Activated T-helper 1 cell treated with anti-CD3 and anti-CD28 coated beads, Interleukin-12 subunit alpha, Interleukin-12 subunit beta, Interleukin-2, Interleukin-4 antibody, amounts not matched to agents 30 ng/mL and 10 ng/mL and 1 ng/mL, durations not matched to agents 14 hours and 24 hours and 36 hours (primary cell): ENCODE measurements around the gene TMEM39A. TPM values are rescaled to one million over a fixed set of nuclear protein-coding genes. Genes with fewer than 3 reads are reported as not detected.

Source experiments
- DNase-seq: peaks from one replicate; pipeline ENCODE4 v3.0.0; 2021; ENCODE audit warnings: low spot score
- H3K27ac Mint-ChIP-seq: one replicate; pipeline ENCODE4 v1.8.0; 2021; ENCODE audit warnings: mild to moderate bottlenecking, mixed read lengths
- H3K27me3 Mint-ChIP-seq: one replicate; pipeline ENCODE4 v1.8.0; 2022; ENCODE audit warnings: mild to moderate bottlenecking, moderate library complexity, mixed read lengths; ENCODE audit not compliant: insufficient read depth
- H3K36me3 Mint-ChIP-seq: one replicate; pipeline ENCODE4 v1.8.0; 2021; ENCODE audit warnings: low read depth, mixed read lengths
- H3K4me1 Mint-ChIP-seq: one replicate; pipeline ENCODE4 v1.8.0; 2021; ENCODE audit warnings: low read depth, mixed read lengths
- H3K4me3 Mint-ChIP-seq: one replicate; pipeline ENCODE4 v1.8.0; 2021; ENCODE audit warnings: mild to moderate bottlenecking, moderate library complexity, mixed read lengths
- H3K9me3 Mint-ChIP-seq: one replicate; pipeline ENCODE4 v1.8.0; 2021; ENCODE audit warnings: mixed read lengths
- intact Hi-C: fragments of 100-400 bp; cut with micrococcal nuclease; formaldehyde crosslinking; loops from one replicate; pipeline ENCODE4 v1.15.1; 2024
- total RNA-seq: library from RNA; stranded (reverse); gene quantifications from 2 replicates; pipeline ENCODE4 v1.2.3, GENCODE V29; 2022

The TMEM39A gene
- total RNA-seq, 1 donor from 2014 or later: 51.3 TPM

GRCh38 chr3:119437691-119438258, 25.6 kb downstream of the TMEM39A start:
- no peak overlapping the region for H3K27ac Mint-ChIP-seq
- H3K4me1 Mint-ChIP-seq: no peaks in the 10 kb centered on the region
- H3K27me3 Mint-ChIP-seq: no peaks in the 10 kb centered on the region
- H3K36me3 Mint-ChIP-seq: peaks cover 67% of the 10 kb centered on the region
- no peak overlapping the region for H3K4me3 Mint-ChIP-seq
- no peak for DNase-seq
- H3K9me3 Mint-ChIP-seq: no peaks in the 10 kb centered on the region
- intact Hi-C loops: no loop called here

GRCh38 chr3:119436977-119437376, 26.4 kb downstream of the TMEM39A start:
- Mint-ChIP-seq H3K4me1 (no peaks in the 10 kb centered on the region), H3K27me3 (no peaks in the 10 kb centered on the region), H3K9me3 (peaks cover 1% of the 10 kb centered on the region), H3K4me3 (no peak overlapping the region), H3K36me3 (peaks cover 65% of the 10 kb centered on the region), H3K27ac (no peak overlapping the region)
- intact Hi-C loops: no loop called here
- DNase-seq: no peak

GRCh38 chr3:119434703-119435102, 28.7 kb downstream of the TMEM39A start:
- Mint-ChIP-seq H3K4me3 (no peak overlapping the region), H3K27me3 (no peaks in the 10 kb centered on the region), H3K9me3 (peaks cover 18% of the 10 kb centered on the region), H3K4me1 (no peaks in the 10 kb centered on the region), H3K27ac (no peak overlapping the region), H3K36me3 (peaks cover 70% of the 10 kb centered on the region)
- intact Hi-C loops: no loop called here
- DNase-seq: no peak

GRCh38 chr3:119433613-119434325, 29.6 kb downstream of the TMEM39A start:
- H3K36me3 Mint-ChIP-seq: peaks cover 77% of the 10 kb centered on the region
- H3K27me3 Mint-ChIP-seq: no peaks in the 10 kb centered on the region
- H3K27ac Mint-ChIP-seq: no peak overlapping the region
- H3K9me3 Mint-ChIP-seq: peaks cover 28% of the 10 kb centered on the region
- no peak overlapping the region for H3K4me3 Mint-ChIP-seq
- intact Hi-C loops: no loop called here
- no peaks in the 10 kb centered on the region for H3K4me1 Mint-ChIP-seq
- no peak for DNase-seq

- intact Hi-C loops: no loop called here
- Mint-ChIP-seq H3K4me3 (no peak overlapping the region), H3K4me1 (no peaks in the 10 kb centered on the region), H3K27me3 (no peaks in the 10 kb centered on the region), H3K27ac (no peak overlapping the region), H3K36me3 (peaks cover 52% of the 10 kb centered on the region), H3K9me3 (peaks cover 64% of the 10 kb centered on the region)
- DNase-seq: no peak
These were observed 34.9 kb downstream of the TMEM39A start for GRCh38 chr3:119428538-119428937.

GRCh38 chr3:119427669-119428068, 35.7 kb downstream of the TMEM39A start:
- no peak for DNase-seq
- Mint-ChIP-seq H3K27ac (no peak overlapping the region), H3K4me3 (no peak overlapping the region), H3K27me3 (no peaks in the 10 kb centered on the region), H3K36me3 (peaks cover 47% of the 10 kb centered on the region), H3K4me1 (no peaks in the 10 kb centered on the region), H3K9me3 (peaks cover 64% of the 10 kb centered on the region)
- intact Hi-C loops: no loop called here

- Mint-ChIP-seq H3K27ac (no peak overlapping the region), H3K36me3 (peaks cover 3% of the 10 kb centered on the region), H3K4me1 (peaks cover 11% of the 10 kb centered on the region), H3K27me3 (no peaks in the 10 kb centered on the region), H3K4me3 (no peak overlapping the region), H3K9me3 (peaks cover 1% of the 10 kb centered on the region)
- DNase-seq: no peak
- intact Hi-C loops: no loop called here
These were observed 43.2 kb downstream of the TMEM39A start for GRCh38 chr3:119420196-119420595.

- peaks cover 11% of the 10 kb centered on the region for H3K4me1 Mint-ChIP-seq
- intact Hi-C loops: no loop called here
These were observed 44.8 kb downstream of the TMEM39A start for GRCh38 chr3:119418641-119419040.

GRCh38 chr3:119417771-119418512, 45.5 kb downstream of the TMEM39A start:
- intact Hi-C loops: no loop called here
- Mint-ChIP-seq H3K4me3 (no peak overlapping the region), H3K27ac (no peak overlapping the region), H3K9me3 (no peaks in the 10 kb centered on the region), H3K4me1 (peaks cover 11% of the 10 kb centered on the region), H3K27me3 (no peaks in the 10 kb centered on the region), H3K36me3 (peaks cover 3% of the 10 kb centered on the region)
- no peak for DNase-seq

More at GRCh38 chr3:119418641-119419040, 44.8 kb downstream of the TMEM39A start:
- no peak overlapping the region for H3K4me3 Mint-ChIP-seq
- H3K9me3 Mint-ChIP-seq: no peaks in the 10 kb centered on the region
- DNase-seq: no peak
- H3K36me3 Mint-ChIP-seq: peaks cover 3% of the 10 kb centered on the region
- H3K27ac Mint-ChIP-seq: no peak overlapping the region
- no peaks in the 10 kb centered on the region for H3K27me3 Mint-ChIP-seq

- Mint-ChIP-seq H3K9me3 (no peaks in the 10 kb centered on the region), H3K4me1 (peaks cover 6% of the 10 kb centered on the region), H3K36me3 (peaks cover 3% of the 10 kb centered on the region), H3K27ac (no peak overlapping the region), H3K4me3 (no peak overlapping the region), H3K27me3 (no peaks in the 10 kb centered on the region)
- no peak for DNase-seq
- intact Hi-C loops: no loop called here
These were observed 46.5 kb downstream of the TMEM39A start for GRCh38 chr3:119416873-119417272.

GRCh38 chr3:119413603-119414280, 49.7 kb downstream of the TMEM39A start:
- Mint-ChIP-seq H3K27me3 (no peaks in the 10 kb centered on the region), H3K9me3 (no peaks in the 10 kb centered on the region), H3K4me3 (no peak overlapping the region), H3K27ac (no peak overlapping the region), H3K36me3 (peaks cover 4% of the 10 kb centered on the region), H3K4me1 (no peaks in the 10 kb centered on the region)
- no peak for DNase-seq
- intact Hi-C loops: no loop called here

- no peak overlapping the region for H3K27ac Mint-ChIP-seq
- intact Hi-C loops: no loop called here
- H3K9me3 Mint-ChIP-seq: no peaks in the 10 kb centered on the region
These were observed 53.6 kb downstream of the TMEM39A start for GRCh38 chr3:119409844-119410243.

More at GRCh38 chr3:119409844-119410243, 53.6 kb downstream of the TMEM39A start:
- H3K36me3 Mint-ChIP-seq: peaks cover 3% of the 10 kb centered on the region
- DNase-seq: no peak
- H3K27me3 Mint-ChIP-seq: no peaks in the 10 kb centered on the region
- H3K4me1 Mint-ChIP-seq: no peaks in the 10 kb centered on the region
- H3K4me3 Mint-ChIP-seq: no peak overlapping the region
